Measurements from ENCODE around the gene SHB.

GRCh38 chr9:38089387-38090165 lies 20.5 kb upstream of the SHB start:
- TF ChIP-seq, protein P1, sequence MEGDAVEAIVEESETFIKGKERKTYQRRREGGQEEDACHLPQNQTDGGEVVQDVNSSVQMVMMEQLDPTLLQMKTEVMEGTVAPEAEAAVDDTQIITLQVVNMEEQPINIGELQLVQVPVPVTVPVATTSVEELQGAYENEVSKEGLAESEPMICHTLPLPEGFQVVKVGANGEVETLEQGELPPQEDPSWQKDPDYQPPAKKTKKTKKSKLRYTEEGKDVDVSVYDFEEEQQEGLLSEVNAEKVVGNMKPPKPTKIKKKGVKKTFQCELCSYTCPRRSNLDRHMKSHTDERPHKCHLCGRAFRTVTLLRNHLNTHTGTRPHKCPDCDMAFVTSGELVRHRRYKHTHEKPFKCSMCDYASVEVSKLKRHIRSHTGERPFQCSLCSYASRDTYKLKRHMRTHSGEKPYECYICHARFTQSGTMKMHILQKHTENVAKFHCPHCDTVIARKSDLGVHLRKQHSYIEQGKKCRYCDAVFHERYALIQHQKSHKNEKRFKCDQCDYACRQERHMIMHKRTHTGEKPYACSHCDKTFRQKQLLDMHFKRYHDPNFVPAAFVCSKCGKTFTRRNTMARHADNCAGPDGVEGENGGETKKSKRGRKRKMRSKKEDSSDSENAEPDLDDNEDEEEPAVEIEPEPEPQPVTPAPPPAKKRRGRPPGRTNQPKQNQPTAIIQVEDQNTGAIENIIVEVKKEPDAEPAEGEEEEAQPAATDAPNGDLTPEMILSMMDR (CRISPR knock-in tag; IDR thresholded peaks at IDR 0.05) = no peak
- TF ChIP-seq CHD2 (IDR thresholded peaks at IDR 0.05; ENCODE audit: low read depth, low read length) (no peak), HNF1A (IDR thresholded peaks at IDR 0.05; ENCODE audit: low read depth) (no peak), HNF1A (CRISPR knock-in tag; IDR thresholded peaks at IDR 0.05; ENCODE audit: borderline replicate concordance) (no peak), CHCHD3 (CRISPR knock-in tag; IDR thresholded peaks at IDR 0.05) (no peak), MXI1 (IDR thresholded peaks at IDR 0.05; ENCODE audit: borderline replicate concordance, low read depth, low read length) (no peak), MTF1 (CRISPR knock-in tag; IDR thresholded peaks at IDR 0.05) (no peak), RFX5 (IDR thresholded peaks at IDR 0.05; ENCODE audit: low read depth, low read length) (no peak), ZFP36 (IDR thresholded peaks at IDR 0.05; ENCODE audit: borderline replicate concordance, low read depth, low read length, partially characterized antibody) (no peak), MEIS1 (CRISPR knock-in tag; IDR thresholded peaks at IDR 0.05; ENCODE audit: borderline replicate concordance) (no peak)
- TF ChIP-seq, protein P2, sequence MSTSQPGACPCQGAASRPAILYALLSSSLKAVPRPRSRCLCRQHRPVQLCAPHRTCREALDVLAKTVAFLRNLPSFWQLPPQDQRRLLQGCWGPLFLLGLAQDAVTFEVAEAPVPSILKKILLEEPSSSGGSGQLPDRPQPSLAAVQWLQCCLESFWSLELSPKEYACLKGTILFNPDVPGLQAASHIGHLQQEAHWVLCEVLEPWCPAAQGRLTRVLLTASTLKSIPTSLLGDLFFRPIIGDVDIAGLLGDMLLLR (CRISPR knock-in tag; IDR thresholded peaks at IDR 0.05) = no peak
- TF ChIP-seq, protein P3, sequence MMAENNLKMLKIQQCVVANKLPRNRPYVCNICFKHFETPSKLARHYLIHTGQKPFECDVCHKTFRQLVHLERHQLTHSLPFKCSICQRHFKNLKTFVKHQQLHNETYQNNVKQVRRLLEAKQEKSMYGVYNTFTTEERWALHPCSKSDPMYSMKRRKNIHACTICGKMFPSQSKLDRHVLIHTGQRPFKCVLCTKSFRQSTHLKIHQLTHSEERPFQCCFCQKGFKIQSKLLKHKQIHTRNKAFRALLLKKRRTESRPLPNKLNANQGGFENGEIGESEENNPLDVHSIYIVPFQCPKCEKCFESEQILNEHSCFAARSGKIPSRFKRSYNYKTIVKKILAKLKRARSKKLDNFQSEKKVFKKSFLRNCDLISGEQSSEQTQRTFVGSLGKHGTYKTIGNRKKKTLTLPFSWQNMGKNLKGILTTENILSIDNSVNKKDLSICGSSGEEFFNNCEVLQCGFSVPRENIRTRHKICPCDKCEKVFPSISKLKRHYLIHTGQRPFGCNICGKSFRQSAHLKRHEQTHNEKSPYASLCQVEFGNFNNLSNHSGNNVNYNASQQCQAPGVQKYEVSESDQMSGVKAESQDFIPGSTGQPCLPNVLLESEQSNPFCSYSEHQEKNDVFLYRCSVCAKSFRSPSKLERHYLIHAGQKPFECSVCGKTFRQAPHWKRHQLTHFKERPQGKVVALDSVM (CRISPR knock-in tag; IDR thresholded peaks at IDR 0.05) = no peak

All from HepG2 (cell line).